ENCODE data around the gene PHACTR1. TPM values are rescaled to one million over a fixed set of nuclear protein-coding genes. Genes with fewer than 3 reads are reported as not detected.

The PHACTR1 gene
- total RNA-seq, 1 experiment from 2014 or later = not detected

DNA sequence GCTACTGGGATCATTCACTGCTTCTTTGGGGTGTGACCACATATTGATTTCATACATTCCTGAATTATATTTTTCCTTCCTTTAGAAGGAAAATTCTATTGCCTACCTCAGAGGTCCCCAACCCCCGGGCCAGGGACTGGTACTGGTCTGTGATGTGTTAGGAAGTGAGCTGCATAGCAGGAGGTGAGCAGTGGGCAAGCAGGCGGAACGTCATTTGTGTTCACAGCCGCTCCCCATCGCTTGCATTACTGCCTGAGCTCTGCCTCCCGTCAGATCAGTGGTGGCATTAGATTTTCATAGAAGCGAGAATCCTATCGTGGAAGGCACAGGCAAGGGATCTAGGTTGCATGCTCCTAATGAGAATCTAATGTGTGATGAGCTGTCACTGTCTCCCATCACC is 107.3 kb downstream of the PHACTR1 start:
- H3K9ac ChIP-seq (ENCODE audit: low read length) = no peak overlapping the region

DNA sequence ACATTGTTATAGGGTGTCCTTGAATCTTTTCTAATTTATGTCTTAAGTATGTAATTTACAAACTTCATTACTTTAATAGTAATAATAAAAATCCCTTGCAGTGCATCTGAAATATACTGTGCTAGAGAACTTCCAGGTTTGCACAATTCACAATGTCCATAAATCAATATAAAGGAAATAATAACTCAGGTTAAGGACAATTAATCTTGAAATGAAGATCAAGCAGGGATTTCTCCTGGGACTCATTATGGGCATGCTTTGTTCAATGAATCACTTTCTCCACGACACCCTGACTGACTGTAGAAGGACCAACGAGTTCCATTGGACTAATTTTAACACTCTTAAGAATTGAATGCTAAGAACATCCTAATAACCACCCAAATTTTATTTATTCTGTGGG is 110.0 kb downstream of the PHACTR1 start:
- BruUV-seq (replicated peaks) = no TSS peak
- DNase-seq (no peak), ATAC-seq (no peak)
- no peak overlapping the region for H3K4me3 ChIP-seq (ENCODE audit: low read length)
- H3K36me3 ChIP-seq (ENCODE audit: low read depth, low read length) = no peaks in the 10 kb centered on the region
- no peak overlapping the region for H3K27ac ChIP-seq (ENCODE audit: low read length)
- H4K20me1 ChIP-seq (ENCODE audit: low read length) = no peaks in the 10 kb centered on the region
- H3F3A ChIP-seq (ENCODE audit: low read length, unreplicated experiment) = no peaks in the 10 kb centered on the region
- CTCF ChIA-PET = no interaction called here
- intact Hi-C loops (cut with micrococcal nuclease) = no loop called here
- H2AFZ ChIP-seq (ENCODE audit: low read length) = no peak overlapping the region
- no peak overlapping the region for H3K9ac ChIP-seq (ENCODE audit: low read length)
- POLR2A ChIA-PET (ENCODE audit: unreplicated experiment) = no interaction called here
- no peaks in the 10 kb centered on the region for H3K9me3 ChIP-seq (ENCODE audit: low read length)
- TF ChIP-seq, protein P1, sequence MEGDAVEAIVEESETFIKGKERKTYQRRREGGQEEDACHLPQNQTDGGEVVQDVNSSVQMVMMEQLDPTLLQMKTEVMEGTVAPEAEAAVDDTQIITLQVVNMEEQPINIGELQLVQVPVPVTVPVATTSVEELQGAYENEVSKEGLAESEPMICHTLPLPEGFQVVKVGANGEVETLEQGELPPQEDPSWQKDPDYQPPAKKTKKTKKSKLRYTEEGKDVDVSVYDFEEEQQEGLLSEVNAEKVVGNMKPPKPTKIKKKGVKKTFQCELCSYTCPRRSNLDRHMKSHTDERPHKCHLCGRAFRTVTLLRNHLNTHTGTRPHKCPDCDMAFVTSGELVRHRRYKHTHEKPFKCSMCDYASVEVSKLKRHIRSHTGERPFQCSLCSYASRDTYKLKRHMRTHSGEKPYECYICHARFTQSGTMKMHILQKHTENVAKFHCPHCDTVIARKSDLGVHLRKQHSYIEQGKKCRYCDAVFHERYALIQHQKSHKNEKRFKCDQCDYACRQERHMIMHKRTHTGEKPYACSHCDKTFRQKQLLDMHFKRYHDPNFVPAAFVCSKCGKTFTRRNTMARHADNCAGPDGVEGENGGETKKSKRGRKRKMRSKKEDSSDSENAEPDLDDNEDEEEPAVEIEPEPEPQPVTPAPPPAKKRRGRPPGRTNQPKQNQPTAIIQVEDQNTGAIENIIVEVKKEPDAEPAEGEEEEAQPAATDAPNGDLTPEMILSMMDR (conservative IDR thresholded peaks at IDR 0.05; ENCODE audit: low read depth, low read length) = no peak
- TF ChIP-seq EZH2phosphoT487 (IDR thresholded peaks at IDR 0.05; ENCODE audit: borderline replicate concordance, low read length) (no peak), EZH2 (IDR thresholded peaks at IDR 0.05; ENCODE audit: low read length, unreplicated experiment) (no peak)
- H3K4me1 ChIP-seq (ENCODE audit: insufficient read depth, low read length) = no peaks in the 10 kb centered on the region
- H3K4me2 ChIP-seq (ENCODE audit: low read length) = no peak overlapping the region
- H3K27me3 ChIP-seq (ENCODE audit: low read length) = peaks cover 58% of the 10 kb centered on the region
- H3K79me2 ChIP-seq (ENCODE audit: low read length) = no peaks in the 10 kb centered on the region
- H3K9me2 ChIP-seq (replicated peaks; ENCODE audit: low read length) = no peaks in the 10 kb centered on the region

More for the DNA sequence above, 107.3 kb downstream of the PHACTR1 start:
- TF ChIP-seq, protein P1 (conservative IDR thresholded peaks at IDR 0.05; ENCODE audit: low read depth, low read length) = no peak
- no peak for TF ChIP-seq EZH2phosphoT487 (IDR thresholded peaks at IDR 0.05; ENCODE audit: borderline replicate concordance, low read length)
- TF ChIP-seq EZH2 (IDR thresholded peaks at IDR 0.05; ENCODE audit: low read length, unreplicated experiment) = no peak
- Histone ChIP-seq H3F3A (ENCODE audit: low read length, unreplicated experiment) (no peaks in the 10 kb centered on the region), H3K4me1 (ENCODE audit: insufficient read depth, low read length) (no peaks in the 10 kb centered on the region), H3K79me2 (ENCODE audit: low read length) (no peaks in the 10 kb centered on the region), H3K36me3 (ENCODE audit: low read depth, low read length) (no peaks in the 10 kb centered on the region), H4K20me1 (ENCODE audit: low read length) (no peaks in the 10 kb centered on the region), H3K4me2 (ENCODE audit: low read length) (no peak overlapping the region), H3K4me3 (ENCODE audit: low read length) (no peak overlapping the region), H2AFZ (ENCODE audit: low read length) (no peak overlapping the region), H3K9me3 (ENCODE audit: low read length) (no peaks in the 10 kb centered on the region), H3K27me3 (ENCODE audit: low read length) (peaks cover 77% of the 10 kb centered on the region), H3K27ac (ENCODE audit: low read length) (no peak overlapping the region), H3K9me2 (replicated peaks; ENCODE audit: low read length) (no peaks in the 10 kb centered on the region)
- intact Hi-C loops (cut with micrococcal nuclease) = no loop called here
- ChIA-PET POLR2A (ENCODE audit: unreplicated experiment) (no interaction called here), CTCF (no interaction called here)
- DNase-seq (no peak), ATAC-seq (no peak)
- BruUV-seq (replicated peaks) = no TSS peak

DNA sequence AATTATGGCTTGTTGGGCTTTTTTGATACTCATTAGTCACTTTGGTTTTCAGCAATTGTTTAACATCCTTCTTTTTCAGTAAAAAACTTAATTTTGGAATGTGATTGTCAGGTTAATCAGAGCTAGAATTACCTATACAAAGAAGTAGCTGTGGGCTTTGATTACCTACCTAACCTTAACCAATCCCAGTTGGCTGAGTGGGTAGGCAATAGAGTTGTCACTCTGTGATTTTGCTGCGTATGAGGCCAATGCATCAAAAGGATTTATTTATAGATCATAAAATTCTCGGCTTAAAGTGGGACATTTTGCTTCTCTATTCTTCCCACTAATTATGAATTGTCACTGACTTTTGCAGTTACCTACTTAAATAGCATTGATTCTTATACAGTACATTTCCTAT is 111.4 kb downstream of the PHACTR1 start:
- Histone ChIP-seq H3F3A (ENCODE audit: low read length, unreplicated experiment) (no peaks in the 10 kb centered on the region), H3K4me1 (ENCODE audit: insufficient read depth, low read length) (no peaks in the 10 kb centered on the region), H3K4me2 (ENCODE audit: low read length) (no peak overlapping the region), H4K20me1 (ENCODE audit: low read length) (no peaks in the 10 kb centered on the region), H2AFZ (ENCODE audit: low read length) (no peak overlapping the region), H3K36me3 (ENCODE audit: low read depth, low read length) (no peaks in the 10 kb centered on the region), H3K79me2 (ENCODE audit: low read length) (no peaks in the 10 kb centered on the region), H3K9me3 (ENCODE audit: low read length) (no peaks in the 10 kb centered on the region), H3K9ac (ENCODE audit: low read length) (no peak overlapping the region), H3K27ac (ENCODE audit: low read length) (no peak overlapping the region), H3K9me2 (replicated peaks; ENCODE audit: low read length) (no peaks in the 10 kb centered on the region), H3K27me3 (ENCODE audit: low read length) (peaks cover 55% of the 10 kb centered on the region), H3K4me3 (ENCODE audit: low read length) (no peak overlapping the region)
- TF ChIP-seq EZH2 (IDR thresholded peaks at IDR 0.05; ENCODE audit: low read length, unreplicated experiment) (no peak), EZH2phosphoT487 (IDR thresholded peaks at IDR 0.05; ENCODE audit: borderline replicate concordance, low read length) (no peak)
- TF ChIP-seq, protein P1 (conservative IDR thresholded peaks at IDR 0.05; ENCODE audit: low read depth, low read length) = no peak
- POLR2A ChIA-PET (ENCODE audit: unreplicated experiment) = no interaction called here
- CTCF ChIA-PET = no interaction called here
- no peak for ATAC-seq
- no peak for DNase-seq
- intact Hi-C loops (cut with micrococcal nuclease) = no loop called here
- no TSS peak for BruUV-seq (replicated peaks)

Data from PC-3 (cell line).